Gastrocnemius medialis (tissue), 4 donors: ENCODE measurements around the gene CHN2. TPM values are rescaled to one million over a fixed set of nuclear protein-coding genes. Genes with fewer than 3 reads are reported as not detected.

Experiments
- ATAC-seq, 2 donors: fragments of 150-250 bp; one replicate each; pipeline ENCODE4 v1.9.1; 2016
- DNase-seq, 2 donors: peaks; one replicate each; pipeline ENCODE4 v3.0.0-alpha.2; 2019
- H3K27ac ChIP-seq, 4 donors: fragments of 200-600 bp; sonication (generic); 1 replicate in 1 of 4; 2 replicates in 3 of 4; pipeline ENCODE4 v1.5.1; 2016 to 2018; ENCODE audit warnings: mild to moderate bottlenecking in 2 of 4, moderate library complexity in 1 of 4
- H3K27me3 ChIP-seq, 3 donors: fragments of 200-600 bp; sonication (generic) in 2 of 3; 1 replicate in 1 of 3; 2 replicates in 2 of 3; pipeline versions ENCODE4 v1.5.1 to v1.6.0; 2016 to 2019; ENCODE audit warnings: mild to moderate bottlenecking in 1 of 3, moderate library complexity in 1 of 3
- H3K36me3 ChIP-seq, 2 donors: fragments of 200-600 bp; sonication (generic) in 1 of 2; one replicate each; pipeline ENCODE4 v1.5.1; 2017 to 2018
- H3K4me1 ChIP-seq, 2 donors: fragments of 200-600 bp; sonication (generic) in 1 of 2; one replicate each; pipeline ENCODE4 v1.5.1; 2016 to 2017; ENCODE audit warnings: mild to moderate bottlenecking in 2 of 2
- H3K4me3 ChIP-seq, 4 donors: fragments of 200-600 bp; sonication (generic) in 3 of 4; 1 replicate in 1 of 4; 2 replicates in 3 of 4; pipeline ENCODE4 v1.5.1; 2016 to 2019; ENCODE audit warnings: mild to moderate bottlenecking in 2 of 4
- H3K9me3 ChIP-seq, 3 donors: fragments of 200-600 bp; sonication (generic) in 2 of 3; 1 replicate in 1 of 3; 2 replicates in 2 of 3; pipeline ENCODE4 v1.5.1; 2016 to 2019
- POLR2A ChIP-seq, 2 donors: fragments of 450-650 bp; IDR thresholded peaks; one replicate each; pipeline ENCODE4 v1.6.1; 2017; ENCODE audit warnings: antibody characterized with exemption in 2 of 2, mild to moderate bottlenecking in 2 of 2, moderate library complexity in 2 of 2
- in situ Hi-C, 4 donors: fragments of 200-750 bp; cut with MboI; loops; one replicate each; pipeline versions ENCODE4 v1.15.0 to v1.8.0; 2017; ENCODE audit warnings: low sequenced_read_pairs in 4 of 4
- intact Hi-C: fragments of 100-400 bp; cut with DNase I; formaldehyde crosslinking; loops from one replicate; pipeline ENCODE4 v1.15.1; 2023; ENCODE audit warnings: low total_unique reads
- total RNA-seq, 4 donors: library from RNA; depleted of rRNA; stranded (reverse); fragments of >200 nt; gene quantifications; one replicate each; pipeline versions ENCODE4 v1.1.0 to v1.2.3, GENCODE V29; 2016
- TF ChIP-seq, protein P1 (sequence below), 5 experiments: fragments of 450-650 bp in 3 of 5; fragments of 200-600 bp in 2 of 5; sonication (generic) in 2 of 5; IDR thresholded peaks in 4 of 5; conservative IDR thresholded peaks in 1 of 5; 1 replicate in 4 of 5; 2 replicates in 1 of 5; pipeline ENCODE4 v1.5.1; 2016 to 2019; ENCODE audit warnings: antibody characterized with exemption in 5 of 5, mild to moderate bottlenecking in 3 of 5, moderate library complexity in 3 of 5

The CHN2 gene
- total RNA-seq, 4 donors from 2014 or later = 5.9 to 11.3 (median 8.2) TPM

DNA sequence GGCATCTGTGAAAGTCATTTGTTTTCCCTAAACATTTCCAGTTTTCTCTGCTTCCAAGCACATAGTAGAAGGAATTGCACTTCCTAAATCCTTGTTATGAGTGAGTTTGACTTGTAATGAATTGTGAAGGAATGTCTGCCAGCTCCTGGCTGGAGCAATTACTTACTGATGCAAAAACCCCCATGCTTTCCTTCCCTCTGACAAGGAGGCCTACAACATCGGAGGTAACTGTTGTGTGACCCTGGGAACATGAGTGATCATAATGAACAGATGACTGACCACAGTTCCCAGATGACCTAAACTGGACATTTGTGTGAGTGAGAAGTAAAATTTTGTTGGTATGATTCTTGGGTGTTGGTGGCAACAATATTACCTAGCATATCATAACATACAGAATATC lies 26.9 kb upstream of the CHN2 start:
- intact Hi-C loops (no loop called here), in situ Hi-C loops (no loop called here)
- Histone ChIP-seq H3K36me3 (no peaks in the 10 kb centered on the region), H3K27ac (no peak overlapping the region), H3K27me3 (no peaks in the 10 kb centered on the region), H3K9me3 (no peaks in the 10 kb centered on the region), H3K4me3 (no peak overlapping the region), H3K4me1 (no peaks in the 10 kb centered on the region)
- ATAC-seq = no peak
- TF ChIP-seq, protein P1, sequence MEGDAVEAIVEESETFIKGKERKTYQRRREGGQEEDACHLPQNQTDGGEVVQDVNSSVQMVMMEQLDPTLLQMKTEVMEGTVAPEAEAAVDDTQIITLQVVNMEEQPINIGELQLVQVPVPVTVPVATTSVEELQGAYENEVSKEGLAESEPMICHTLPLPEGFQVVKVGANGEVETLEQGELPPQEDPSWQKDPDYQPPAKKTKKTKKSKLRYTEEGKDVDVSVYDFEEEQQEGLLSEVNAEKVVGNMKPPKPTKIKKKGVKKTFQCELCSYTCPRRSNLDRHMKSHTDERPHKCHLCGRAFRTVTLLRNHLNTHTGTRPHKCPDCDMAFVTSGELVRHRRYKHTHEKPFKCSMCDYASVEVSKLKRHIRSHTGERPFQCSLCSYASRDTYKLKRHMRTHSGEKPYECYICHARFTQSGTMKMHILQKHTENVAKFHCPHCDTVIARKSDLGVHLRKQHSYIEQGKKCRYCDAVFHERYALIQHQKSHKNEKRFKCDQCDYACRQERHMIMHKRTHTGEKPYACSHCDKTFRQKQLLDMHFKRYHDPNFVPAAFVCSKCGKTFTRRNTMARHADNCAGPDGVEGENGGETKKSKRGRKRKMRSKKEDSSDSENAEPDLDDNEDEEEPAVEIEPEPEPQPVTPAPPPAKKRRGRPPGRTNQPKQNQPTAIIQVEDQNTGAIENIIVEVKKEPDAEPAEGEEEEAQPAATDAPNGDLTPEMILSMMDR (IDR thresholded peaks at IDR 0.05 in 4 of 5, conservative IDR thresholded peaks at IDR 0.05 in 1 of 5) = no peak
- TF ChIP-seq POLR2A (IDR thresholded peaks at IDR 0.05) = no peak
- no peak for DNase-seq

DNA sequence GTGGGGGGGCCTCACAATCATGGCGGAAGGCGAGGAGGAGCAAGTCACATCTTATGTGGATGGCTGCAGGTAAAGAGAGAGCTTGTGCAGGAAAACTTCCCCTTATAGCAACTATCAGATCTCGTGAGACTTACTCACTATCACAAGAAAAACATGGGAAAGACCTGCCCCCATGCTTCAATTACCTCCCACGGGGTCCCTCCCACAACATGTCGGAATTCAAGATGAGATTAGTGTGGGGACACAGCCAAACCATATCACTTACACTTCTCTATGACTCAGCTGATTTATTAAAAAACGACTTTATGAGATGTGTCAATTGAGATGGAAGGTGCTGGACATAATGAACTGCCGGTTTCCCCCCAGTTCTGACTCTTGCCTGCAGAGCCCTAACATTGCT lies 23.8 kb upstream of the CHN2 start:
- intact Hi-C loops = no loop called here
- in situ Hi-C loops = no loop called here

DNA sequence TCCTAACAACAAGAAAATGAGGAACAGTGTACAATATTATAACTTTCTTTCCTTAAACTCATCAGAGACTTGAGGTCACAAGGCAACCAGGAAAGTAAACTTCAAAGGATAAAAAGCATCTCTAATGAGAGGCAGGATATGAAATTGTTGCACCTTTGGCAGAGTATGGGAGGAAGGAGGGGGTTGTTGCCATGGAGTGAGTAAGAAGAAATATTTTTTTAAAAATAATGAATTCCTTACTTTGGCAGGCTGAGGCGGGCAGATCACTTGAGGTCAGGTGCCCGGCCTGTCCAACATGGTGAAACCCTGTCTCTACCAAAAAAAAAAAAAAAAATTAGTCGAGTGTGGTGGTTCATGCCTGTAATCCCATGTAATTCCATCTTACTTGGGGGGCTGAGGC lies 21.1 kb upstream of the CHN2 start:
- intact Hi-C loops = no loop called here
- no peak overlapping the region for H3K27ac ChIP-seq

More for the DNA sequence above, 23.8 kb upstream of the CHN2 start:
- Histone ChIP-seq H3K9me3 (no peaks in the 10 kb centered on the region), H3K4me1 (no peaks in the 10 kb centered on the region), H3K4me3 (no peak overlapping the region), H3K36me3 (no peaks in the 10 kb centered on the region), H3K27me3 (no peaks in the 10 kb centered on the region), H3K27ac (no peak overlapping the region)
- TF ChIP-seq, protein P1 (IDR thresholded peaks at IDR 0.05 in 4 of 5, conservative IDR thresholded peaks at IDR 0.05 in 1 of 5) = no peak
- no peak for TF ChIP-seq POLR2A (IDR thresholded peaks at IDR 0.05)
- no peak for DNase-seq
- no peak for ATAC-seq

DNA sequence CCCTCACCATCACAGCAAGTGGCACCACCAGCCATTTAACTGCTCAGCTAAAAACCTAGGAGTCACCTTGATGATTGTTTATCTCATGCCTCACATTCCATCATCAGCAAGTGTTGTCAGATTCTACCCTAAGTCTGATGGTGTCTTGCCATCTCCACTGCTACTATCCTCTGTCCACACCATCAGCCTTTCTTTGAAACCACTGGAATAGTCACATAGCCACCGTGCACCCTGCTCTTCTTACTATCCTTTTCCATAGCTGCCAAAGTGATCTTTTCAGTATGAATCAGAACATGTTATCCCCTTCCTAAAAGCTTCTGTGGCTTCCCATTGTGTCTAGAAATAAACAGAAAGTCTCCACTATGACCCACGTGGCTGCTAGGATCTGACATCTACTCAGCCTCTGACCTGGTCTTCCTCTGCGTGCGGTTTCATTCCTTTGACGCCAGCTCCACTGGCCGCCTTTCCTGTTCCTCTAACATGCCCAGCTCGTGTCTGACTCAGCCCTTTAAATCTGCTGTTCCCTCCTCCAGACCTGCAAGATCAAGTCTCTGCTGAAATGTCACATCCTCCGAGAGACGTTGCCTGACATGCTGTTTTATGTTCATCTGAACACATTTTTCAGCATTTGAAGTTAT lies 16.5 kb upstream of the CHN2 start:
- H3K4me3 ChIP-seq = no peak overlapping the region
- in situ Hi-C loops (loop anchor here in 1 of 4 donors (25.0 kb wide), 1 partner anchor 234 kb away; no protein-coding TSS in a partner anchor), intact Hi-C loops (no loop called here)
- DNase-seq (peak; percentile 32 to 35), ATAC-seq (peak; percentile 56 to 72)
- TF ChIP-seq, protein P1 (IDR thresholded peaks at IDR 0.05 in 4 of 5, conservative IDR thresholded peaks at IDR 0.05 in 1 of 5) = no peak
- TF ChIP-seq POLR2A (IDR thresholded peaks at IDR 0.05) = no peak
- H3K9me3 ChIP-seq = no peaks in the 10 kb centered on the region
- peak overlapping the region in 2 of 4 donors; percentile 20 to 29 for H3K27ac ChIP-seq
- H3K4me1 ChIP-seq = no peaks in the 10 kb centered on the region
- H3K27me3 ChIP-seq = no peaks in the 10 kb centered on the region
- H3K36me3 ChIP-seq = no peaks in the 10 kb centered on the region

More for the DNA sequence above, 21.1 kb upstream of the CHN2 start:
- no peaks in the 10 kb centered on the region for H3K36me3 ChIP-seq
- H3K4me3 ChIP-seq = no peak overlapping the region
- DNase-seq (no peak), ATAC-seq (no peak)
- in situ Hi-C loops = no loop called here
- no peak for TF ChIP-seq POLR2A (IDR thresholded peaks at IDR 0.05)
- TF ChIP-seq, protein P1 (IDR thresholded peaks at IDR 0.05 in 4 of 5, conservative IDR thresholded peaks at IDR 0.05 in 1 of 5) = no peak
- H3K4me1 ChIP-seq = no peaks in the 10 kb centered on the region
- no peaks in the 10 kb centered on the region for H3K9me3 ChIP-seq
- H3K27me3 ChIP-seq = no peaks in the 10 kb centered on the region
